ENCODE results near the gene TASP1. TPM values are rescaled to one million over a fixed set of nuclear protein-coding genes. Genes with fewer than 3 reads are reported as not detected.

TASP1 gene
- total and polyA plus RNA-seq, 10 of the 15 experiments (the other 5 are each of a cell fraction or from before 2014, with no cell fraction given), result 7.4 to 17.8 (median 10.5) TPM

GRCh38 chr20:13681248-13682125 is 42.8 kb upstream of the TASP1 start:
- Histone ChIP-seq H3K36me3 (ENCODE audit: control insufficient read depth in 2 of 2, insufficient read depth in 2 of 2, low read length in 1 of 2) (no peaks in the 10 kb centered on the region), H3K27me3 (replicated peaks in 1 of 2; ENCODE audit: control insufficient read depth in 2 of 2, insufficient read depth in 2 of 2, low read length in 1 of 2) (no peaks in the 10 kb centered on the region), H3K4me2 (ENCODE audit: control insufficient read depth, insufficient read depth) (no peak overlapping the region), H3K4me1 (ENCODE audit: control insufficient read depth, insufficient read depth, low read length) (peaks cover 11% of the 10 kb centered on the region), H3K27ac (ENCODE audit: control insufficient read depth, insufficient read depth) (no peak overlapping the region), H4K20me1 (ENCODE audit: control insufficient read depth, insufficient read depth) (no peaks in the 10 kb centered on the region), H3K79me2 (ENCODE audit: control insufficient read depth, insufficient read depth, low read length) (no peaks in the 10 kb centered on the region), H3K9me3 (replicated peaks; ENCODE audit: control insufficient read depth, insufficient read depth, low read length) (no peaks in the 10 kb centered on the region; the same call in 2 of the 3 replicates), H3K9ac (ENCODE audit: control insufficient read depth, insufficient read depth, low read length) (no peak overlapping the region), H3K4me3 (no peak overlapping the region), H2AFZ (ENCODE audit: control insufficient read depth, low read depth, low read length) (no peak overlapping the region)
- POLR2A ChIA-PET, result no interaction called here
- SMC1A ChIA-PET (ENCODE audit: uncharacterized antibody, unreplicated experiment), result no interaction called here
- DNase-seq (ENCODE audit: low read depth, low spot score), result peak; percentile 44
- no TSS peak for BruUV-seq (replicated peaks)
- no peak for FAIRE-seq
- WGBS (ENCODE audit: insufficient coverage, insufficient replicate concordance, low lambda C conversion rate, missing lambda C conversion rate), result 48% methylated on average over 4 of the region's 4 CpGs
- RAD21 ChIA-PET (ENCODE audit: unreplicated experiment), result no interaction called here
- peak; percentile 95 for ATAC-seq
- in situ Hi-C loops (cut with MboI) (no loop called here), intact Hi-C loops (cut with micrococcal nuclease; ENCODE audit: unreplicated experiment) (no loop called here)
- CTCF ChIA-PET, result interaction anchor here (1.6 kb wide), 2 partner anchors 58 to 90 kb away, joined by 3 to 7 read pairs; no protein-coding TSS in a partner anchor
- TF ChIP-seq MEF2A (IDR thresholded peaks at IDR 0.05; ENCODE audit: insufficient read depth, low read depth, low read length) (peak; percentile 38; the same call in 1 of the 2 replicates), RCOR1 (conservative IDR thresholded peaks at IDR 0.05; ENCODE audit: low read depth, low read length) (no peak), EED (IDR thresholded peaks at IDR 0.05; ENCODE audit: low read depth) (peak; percentile 68; the same call in 1 of the 2 replicates), ATF7 (IDR thresholded peaks at IDR 0.05; ENCODE audit: low read depth) (peak; percentile 90), BACH1 (IDR thresholded peaks at IDR 0.05; ENCODE audit: borderline replicate concordance) (peak; percentile 48; the same call in 1 of the 2 replicates), IKZF1 (conservative IDR thresholded peaks at IDR 0.05) (peak; percentile 30; the same call in 1 of the 2 replicates), STAT1 (conservative IDR thresholded peaks at IDR 0.05) (no peak), JUND (IDR thresholded peaks at IDR 0.05; ENCODE audit: low read depth, low read length) (0 out of 2 replicates have a peak, but pooled peaks have one; percentile 31), YY1 (IDR thresholded peaks at IDR 0.05; ENCODE audit: low read depth, low read length) (no peak), PAX5 (IDR thresholded peaks at IDR 0.05; ENCODE audit: borderline replicate concordance, low read depth, low read length) (no peak), JUNB (IDR thresholded peaks at IDR 0.05) (peak; percentile 89), ELK1 (IDR thresholded peaks at IDR 0.05; ENCODE audit: low read depth, low read length) (no peak), NFIC (IDR thresholded peaks at IDR 0.05; ENCODE audit: low read depth, low read length) (no peak; the same call in 1 of the 2 replicates), CHD4 (IDR thresholded peaks at IDR 0.05) (no peak), CREM (IDR thresholded peaks at IDR 0.05; ENCODE audit: low read depth) (peak; percentile 41; the same call in 1 of the 2 replicates), GABPA (IDR thresholded peaks at IDR 0.05; ENCODE audit: low read depth) (no peak)
- TF ChIP-seq, protein P1, sequence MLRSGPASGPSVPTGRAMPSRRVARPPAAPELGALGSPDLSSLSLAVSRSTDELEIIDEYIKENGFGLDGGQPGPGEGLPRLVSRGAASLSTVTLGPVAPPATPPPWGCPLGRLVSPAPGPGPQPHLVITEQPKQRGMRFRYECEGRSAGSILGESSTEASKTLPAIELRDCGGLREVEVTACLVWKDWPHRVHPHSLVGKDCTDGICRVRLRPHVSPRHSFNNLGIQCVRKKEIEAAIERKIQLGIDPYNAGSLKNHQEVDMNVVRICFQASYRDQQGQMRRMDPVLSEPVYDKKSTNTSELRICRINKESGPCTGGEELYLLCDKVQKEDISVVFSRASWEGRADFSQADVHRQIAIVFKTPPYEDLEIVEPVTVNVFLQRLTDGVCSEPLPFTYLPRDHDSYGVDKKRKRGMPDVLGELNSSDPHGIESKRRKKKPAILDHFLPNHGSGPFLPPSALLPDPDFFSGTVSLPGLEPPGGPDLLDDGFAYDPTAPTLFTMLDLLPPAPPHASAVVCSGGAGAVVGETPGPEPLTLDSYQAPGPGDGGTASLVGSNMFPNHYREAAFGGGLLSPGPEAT (IDR thresholded peaks at IDR 0.05; ENCODE audit: low read depth), result no peak
- TF ChIP-seq, protein P2, sequence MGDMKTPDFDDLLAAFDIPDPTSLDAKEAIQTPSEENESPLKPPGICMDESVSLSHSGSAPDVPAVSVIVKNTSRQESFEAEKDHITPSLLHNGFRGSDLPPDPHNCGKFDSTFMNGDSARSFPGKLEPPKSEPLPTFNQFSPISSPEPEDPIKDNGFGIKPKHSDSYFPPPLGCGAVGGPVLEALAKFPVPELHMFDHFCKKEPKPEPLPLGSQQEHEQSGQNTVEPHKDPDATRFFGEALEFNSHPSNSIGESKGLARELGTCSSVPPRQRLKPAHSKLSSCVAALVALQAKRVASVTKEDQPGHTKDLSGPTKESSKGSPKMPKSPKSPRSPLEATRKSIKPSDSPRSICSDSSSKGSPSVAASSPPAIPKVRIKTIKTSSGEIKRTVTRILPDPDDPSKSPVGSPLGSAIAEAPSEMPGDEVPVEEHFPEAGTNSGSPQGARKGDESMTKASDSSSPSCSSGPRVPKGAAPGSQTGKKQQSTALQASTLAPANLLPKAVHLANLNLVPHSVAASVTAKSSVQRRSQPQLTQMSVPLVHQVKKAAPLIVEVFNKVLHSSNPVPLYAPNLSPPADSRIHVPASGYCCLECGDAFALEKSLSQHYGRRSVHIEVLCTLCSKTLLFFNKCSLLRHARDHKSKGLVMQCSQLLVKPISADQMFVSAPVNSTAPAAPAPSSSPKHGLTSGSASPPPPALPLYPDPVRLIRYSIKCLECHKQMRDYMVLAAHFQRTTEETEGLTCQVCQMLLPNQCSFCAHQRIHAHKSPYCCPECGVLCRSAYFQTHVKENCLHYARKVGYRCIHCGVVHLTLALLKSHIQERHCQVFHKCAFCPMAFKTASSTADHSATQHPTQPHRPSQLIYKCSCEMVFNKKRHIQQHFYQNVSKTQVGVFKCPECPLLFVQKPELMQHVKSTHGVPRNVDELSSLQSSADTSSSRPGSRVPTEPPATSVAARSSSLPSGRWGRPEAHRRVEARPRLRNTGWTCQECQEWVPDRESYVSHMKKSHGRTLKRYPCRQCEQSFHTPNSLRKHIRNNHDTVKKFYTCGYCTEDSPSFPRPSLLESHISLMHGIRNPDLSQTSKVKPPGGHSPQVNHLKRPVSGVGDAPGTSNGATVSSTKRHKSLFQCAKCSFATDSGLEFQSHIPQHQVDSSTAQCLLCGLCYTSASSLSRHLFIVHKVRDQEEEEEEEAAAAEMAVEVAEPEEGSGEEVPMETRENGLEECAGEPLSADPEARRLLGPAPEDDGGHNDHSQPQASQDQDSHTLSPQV (IDR thresholded peaks at IDR 0.05), result no peak

Data from GM12878 (cell line).